HG03342 (cell line): Measurements from ENCODE around the gene CIAO3.
A peak's percentile ranks its signal among the peaks of the same experiment; 100 is the strongest.

Experiments
- ATAC-seq: cut with Tn5 transposase; IDR thresholded peaks from one replicate; pipeline ENCODE4 v1.9.1; 2021; ENCODE audit warnings: mild to moderate bottlenecking, moderate library complexity; ENCODE audit not compliant: unreplicated experiment

Gene CIAO3

GRCh38 chr16:679814-680624, 60.8 kb downstream of the CIAO3 start, which contains the start of gene STUB1:
Gene STUB1 (plus strand): TSS chr16:680410. CDS start chr16:680526, 116 bp downstream.
- ATAC-seq, result peak; percentile 31
